ENCODE results near the gene KLHL9. TPM values are rescaled to one million over a fixed set of nuclear protein-coding genes. Genes with fewer than 3 reads are reported as not detected.
A peak's percentile ranks its signal among the peaks of the same experiment; 100 is the strongest.

The KLHL9 gene
- total and polyA plus RNA-seq, 2 of the 13 experiments (the other 11 are each of a cell fraction or from before 2014, with no cell fraction given): 8.7 to 17.7 TPM

DNA sequence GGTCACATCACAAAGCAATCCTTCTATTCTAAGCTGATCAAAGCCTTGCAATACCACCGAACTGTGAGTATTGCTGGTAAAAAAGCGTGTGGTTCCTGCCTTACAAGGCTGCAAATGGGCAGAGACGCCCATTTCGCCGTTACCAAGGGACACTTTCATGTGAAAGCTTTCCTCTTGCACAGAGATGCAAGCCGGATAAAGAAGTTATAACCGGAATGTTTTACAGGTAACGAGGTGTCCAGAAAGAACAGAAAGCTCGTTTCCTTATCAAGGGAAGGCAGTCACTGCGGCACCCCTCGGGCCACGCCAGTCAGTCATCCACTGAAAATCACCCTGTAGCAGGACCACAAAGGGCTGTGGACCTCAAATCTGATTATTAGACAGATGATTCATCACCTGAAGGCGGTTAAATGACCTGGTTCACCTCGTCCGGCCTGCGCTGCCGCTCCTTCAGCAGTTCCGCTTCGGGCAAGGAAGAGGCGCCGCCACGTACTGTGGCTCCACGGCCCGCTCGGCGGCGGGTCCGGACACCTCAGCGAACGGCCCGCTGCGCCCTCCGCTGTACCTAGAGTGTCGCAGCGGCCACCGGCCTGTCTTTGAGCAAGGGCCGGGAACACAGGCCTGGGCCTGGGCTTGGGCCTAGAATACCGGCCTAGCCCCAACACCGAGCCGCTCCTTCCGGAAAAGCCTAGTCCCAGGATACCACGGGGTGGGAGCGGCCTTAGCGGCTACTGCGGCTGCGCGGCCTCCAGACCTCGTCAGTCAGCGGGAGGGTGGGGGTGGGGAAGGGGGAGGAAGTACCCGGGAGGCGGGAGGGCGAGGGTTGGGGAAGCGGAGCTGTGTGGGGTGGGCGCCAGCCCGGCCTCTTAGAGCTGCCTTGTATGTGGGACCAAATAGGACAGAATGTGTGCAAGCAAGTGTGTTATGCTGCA lies at the start of gene KLHL9 (continued):
- TF ChIP-seq AHDC1 (CRISPR knock-in tag; IDR thresholded peaks at IDR 0.05; ENCODE audit: borderline replicate concordance) (no peak), HNF4G (IDR thresholded peaks at IDR 0.05; ENCODE audit: borderline replicate concordance, low read depth, low read length) (no peak), HNF4G (CRISPR knock-in tag; IDR thresholded peaks at IDR 0.05; ENCODE audit: borderline replicate concordance, low read depth) (no peak), LBX2 (CRISPR knock-in tag; IDR thresholded peaks at IDR 0.05; ENCODE audit: borderline replicate concordance) (peak; percentile 75; the same call in 1 of the 2 replicates), SPEN (CRISPR knock-in tag; IDR thresholded peaks at IDR 0.05; ENCODE audit: low read depth) (peak; percentile 98; the same call in 1 of the 2 replicates), MED8 (CRISPR knock-in tag; IDR thresholded peaks at IDR 0.05; ENCODE audit: insufficient replicate concordance) (peak; percentile 19), NR1H2 (CRISPR knock-in tag; IDR thresholded peaks at IDR 0.05; ENCODE audit: borderline replicate concordance, low read depth) (0 out of 2 replicates have a peak, but pooled peaks have one; percentile 73), SALL2 (CRISPR knock-in tag; IDR thresholded peaks at IDR 0.05) (peak; percentile 71; the same call in 1 of the 2 replicates), FIP1L1 (IDR thresholded peaks at IDR 0.05; ENCODE audit: borderline replicate concordance, insufficient read depth, low read depth, low read length) (no peak), POLR2G (IDR thresholded peaks at IDR 0.05; ENCODE audit: low read depth, low read length) (peak; percentile 76), CREBL2 (CRISPR knock-in tag; IDR thresholded peaks at IDR 0.05; ENCODE audit: borderline replicate concordance) (no peak; the same call in 1 of the 2 replicates), ERF (CRISPR knock-in tag; IDR thresholded peaks at IDR 0.05) (0 out of 2 replicates have a peak, but pooled peaks have one; percentile 76), ZNF446 (CRISPR knock-in tag; IDR thresholded peaks at IDR 0.05) (peak; percentile 65; the same call in 1 of the 2 replicates), TERF1 (CRISPR knock-in tag; IDR thresholded peaks at IDR 0.05) (no peak), GTF3A (CRISPR knock-in tag; conservative IDR thresholded peaks at IDR 0.05) (no peak), ZNF598 (CRISPR knock-in tag; IDR thresholded peaks at IDR 0.05; ENCODE audit: borderline replicate concordance) (peak; percentile 91), NPAS2 (CRISPR knock-in tag; IDR thresholded peaks at IDR 0.05; ENCODE audit: borderline replicate concordance) (no peak), AGO2 (optimal IDR thresholded peaks at IDR 0.05; ENCODE audit: low read depth, low read length) (peak; percentile 59), ELF3 (CRISPR knock-in tag; IDR thresholded peaks at IDR 0.05) (peak; percentile 53; the same call in 1 of the 2 replicates), NFATC3 (CRISPR knock-in tag; IDR thresholded peaks at IDR 0.05) (0 out of 2 replicates have a peak, but pooled peaks have one; percentile 81)

Measured in HepG2 (cell line).